ENCODE data around the gene SLC12A9.

SLC12A9 gene

GRCh38 chr7:100855515-100855914 lies 3.0 kb downstream of the SLC12A9 start:
- no peak overlapping the region for H3K4me3 ChIP-seq

GRCh38 chr7:100856871-100857282 lies 4.4 kb downstream of the SLC12A9 start:
- Histone ChIP-seq H3K4me3 (no peak overlapping the region), H3K27ac (no peak overlapping the region)

More at GRCh38 chr7:100855515-100855914, 3.0 kb downstream of the SLC12A9 start:
- no peak overlapping the region for H3K27ac ChIP-seq

DNA sequence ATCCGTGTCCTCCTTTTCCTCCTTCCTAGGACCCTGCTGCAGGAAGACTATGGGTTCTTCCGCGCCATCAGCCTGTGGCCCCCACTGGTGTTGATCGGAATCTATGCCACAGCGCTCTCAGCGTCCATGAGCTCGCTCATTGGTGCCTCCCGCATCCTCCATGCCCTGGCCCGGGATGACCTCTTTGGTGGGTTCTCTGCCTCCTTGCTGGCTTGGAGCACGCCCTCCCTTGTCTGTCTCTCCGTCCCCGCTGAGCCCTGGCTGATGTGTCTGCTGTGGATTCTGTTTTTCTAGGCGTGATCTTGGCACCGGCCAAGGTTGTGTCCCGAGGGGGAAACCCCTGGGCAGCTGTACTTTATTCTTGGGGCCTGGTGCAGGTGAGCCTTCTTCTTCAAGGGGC lies 7.3 kb downstream of the SLC12A9 start:
- Histone ChIP-seq H3K27ac (no peak overlapping the region), H3K4me3 (no peak overlapping the region)

DNA sequence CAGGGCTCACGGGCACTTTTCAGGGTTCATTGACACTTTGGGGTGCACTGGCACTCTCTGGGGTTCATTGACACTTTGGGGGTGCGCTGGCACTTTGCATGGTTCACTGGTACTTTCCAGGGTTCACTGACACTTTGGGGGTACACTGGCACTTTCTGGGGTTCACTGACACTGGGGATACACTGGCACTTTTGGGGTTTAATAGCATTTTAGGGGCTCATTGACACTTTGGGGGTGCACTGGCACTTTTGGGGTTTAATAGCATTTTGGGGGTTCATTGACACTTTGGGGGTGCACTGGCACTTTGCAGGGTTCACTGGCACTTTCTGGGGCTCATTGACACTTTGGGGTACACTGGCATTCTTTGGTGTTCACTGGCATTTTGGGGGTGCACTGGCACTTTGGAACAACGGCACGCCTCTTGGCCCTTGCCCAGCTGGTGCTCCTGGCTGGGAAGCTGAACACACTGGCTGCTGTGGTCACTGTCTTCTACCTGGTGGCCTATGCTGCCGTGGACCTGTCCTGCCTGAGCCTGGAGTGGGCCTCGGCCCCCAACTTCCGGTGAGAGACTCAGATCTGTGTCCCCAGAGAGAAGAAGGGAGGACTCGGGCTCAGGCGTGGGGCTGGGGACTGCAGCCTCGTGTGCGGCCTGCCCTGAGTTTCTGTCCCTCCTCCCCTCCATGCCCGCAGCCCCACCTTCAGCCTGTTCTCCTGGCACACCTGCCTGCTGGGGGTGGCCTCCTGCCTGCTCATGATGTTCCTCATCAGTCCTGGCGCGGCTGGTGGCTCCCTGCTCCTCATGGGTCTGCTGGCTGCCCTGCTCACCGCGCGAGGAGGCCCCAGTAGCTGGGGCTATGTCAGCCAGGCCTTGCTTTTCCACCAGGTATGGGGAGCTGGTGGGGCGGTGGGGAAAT lies 8.4 kb downstream of the SLC12A9 start:
- Histone ChIP-seq H3K4me3 (no peak overlapping the region), H3K27ac (no peak overlapping the region)

- H3K27ac ChIP-seq: no peak overlapping the region
- no peak overlapping the region for H3K4me3 ChIP-seq
Observed at GRCh38 chr7:100861616-100861985, 9.1 kb downstream of the SLC12A9 start.

- Histone ChIP-seq H3K4me3 (no peak overlapping the region), H3K27ac (peak overlapping the region in 1 of 21 experiments; percentile 38)
Observed at GRCh38 chr7:100863406-100863950, 11.0 kb downstream of the SLC12A9 start.

- H3K4me3 ChIP-seq: no peak overlapping the region
- peak overlapping the region in 2 of 21 experiments; percentile 23 to 31 for H3K27ac ChIP-seq
Observed at GRCh38 chr7:100864263-100864845, 11.8 kb downstream of the SLC12A9 start.

DNA sequence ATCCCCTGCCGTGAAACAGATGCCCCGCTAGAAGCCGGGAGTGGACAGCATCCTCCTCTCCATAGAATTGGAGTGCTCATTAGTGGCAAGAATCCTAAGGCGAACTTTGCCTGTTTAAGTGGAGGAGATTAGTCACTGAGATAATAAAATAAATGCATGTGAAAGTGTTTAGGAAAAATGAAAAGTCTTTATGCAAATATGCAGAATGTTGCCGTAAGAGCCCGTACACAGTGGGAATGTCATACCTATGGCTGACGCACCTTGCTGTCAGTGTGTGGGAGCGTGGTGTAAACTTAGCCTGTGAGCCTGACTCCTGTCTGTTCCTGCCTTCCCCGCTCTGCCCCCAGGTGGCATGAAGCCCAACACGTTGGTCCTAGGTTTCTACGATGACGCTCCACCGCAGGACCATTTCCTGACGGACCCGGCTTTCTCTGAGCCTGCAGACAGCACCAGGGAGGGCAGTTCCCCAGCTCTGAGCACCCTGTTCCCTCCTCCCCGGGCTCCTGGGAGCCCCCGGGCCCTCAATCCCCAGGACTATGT lies 12.9 kb downstream of the SLC12A9 start:
- H3K27ac ChIP-seq: peak overlapping the region; percentile 47 to 100 (median 99)
- peak overlapping the region in 5 of 7 experiments; percentile 60 to 94 (median 77) for H3K4me3 ChIP-seq

- H3K4me3 ChIP-seq: peak overlapping the region; percentile 60 to 94 (median 77)
Observed at GRCh38 chr7:100865938-100866728, 13.6 kb downstream of the SLC12A9 start.

DNA sequence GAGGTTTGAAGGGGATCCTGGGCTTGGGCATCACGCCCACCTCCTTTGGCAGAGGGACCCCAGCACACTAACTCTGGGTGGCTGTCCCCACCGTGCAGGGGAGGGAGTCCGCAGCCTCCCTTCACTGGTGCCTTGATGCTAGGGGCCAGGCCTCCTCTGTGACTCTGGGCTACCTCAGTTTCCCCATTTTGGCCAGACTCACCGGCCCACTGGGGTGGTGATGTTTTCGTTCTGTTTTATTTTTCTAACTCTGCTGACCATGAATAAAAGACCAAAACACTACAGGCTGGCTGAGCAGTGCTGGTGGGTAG lies 14.2 kb downstream of the SLC12A9 start:
- H3K4me3 ChIP-seq: peak overlapping the region; percentile 60 to 94 (median 77)
- H3K27ac ChIP-seq: peak overlapping the region; percentile 47 to 100 (median 99)

More at GRCh38 chr7:100865938-100866728, 13.6 kb downstream of the SLC12A9 start:
- H3K27ac ChIP-seq: peak overlapping the region; percentile 47 to 100 (median 99)

GRCh38 chr7:100867040-100867775 lies 14.7 kb downstream of the SLC12A9 start, which contains the start of gene TRIP6:
Gene TRIP6 (plus strand): TSS chr7:100867387. CDS start chr7:100867498, 111 bp downstream.
- Histone ChIP-seq H3K27ac (peak within 1 kb of the TSS; percentile 81 to 100 (median 99)), H3K4me3 (peak within 1 kb of the TSS; percentile 60 to 94 (median 77))

GRCh38 chr7:100867776-100868485 lies 15.4 kb downstream of the SLC12A9 start:
- Histone ChIP-seq H3K27ac (peak overlapping the region; percentile 81 to 100 (median 99)), H3K4me3 (peak overlapping the region; percentile 60 to 94 (median 77))

DNA sequence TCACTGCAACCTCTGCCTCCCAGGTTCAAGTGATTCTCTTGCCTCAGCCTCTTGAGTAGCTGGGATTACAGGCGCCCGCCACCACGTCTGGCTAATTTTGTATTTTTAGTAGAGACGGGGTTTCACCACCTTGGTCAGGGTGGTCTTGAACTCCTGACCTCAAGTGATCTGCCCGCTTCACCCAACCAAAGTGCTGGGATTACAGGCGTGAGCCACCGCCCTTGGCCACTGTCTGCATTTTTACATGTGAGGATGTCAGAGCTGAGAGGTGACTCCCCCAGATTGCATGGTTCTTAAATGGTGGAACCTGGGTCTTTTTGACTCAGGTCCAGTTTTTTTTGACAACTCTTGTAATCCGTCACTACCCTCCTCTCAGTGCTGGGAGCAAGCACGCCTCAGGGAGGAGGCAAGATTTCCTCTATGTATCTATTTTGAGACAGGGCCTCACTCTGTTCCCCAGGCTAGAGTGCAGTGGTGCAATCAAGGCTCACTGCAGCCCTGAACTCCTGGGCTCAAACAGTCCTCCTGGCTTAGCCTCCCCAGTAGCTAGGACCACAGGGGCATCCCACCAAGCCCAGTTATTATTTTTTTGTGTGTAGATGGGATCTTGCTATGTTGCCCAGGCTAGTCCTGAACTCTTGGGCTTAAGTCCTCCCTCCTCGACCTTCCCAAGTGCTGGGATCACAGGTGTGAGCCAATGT lies 21.2 kb downstream of the SLC12A9 start:
- Histone ChIP-seq H3K27ac (peak overlapping the region in 19 of 21 experiments; percentile 90 to 99 (median 95)), H3K4me3 (peak overlapping the region; percentile 77 to 99 (median 96))

DNA sequence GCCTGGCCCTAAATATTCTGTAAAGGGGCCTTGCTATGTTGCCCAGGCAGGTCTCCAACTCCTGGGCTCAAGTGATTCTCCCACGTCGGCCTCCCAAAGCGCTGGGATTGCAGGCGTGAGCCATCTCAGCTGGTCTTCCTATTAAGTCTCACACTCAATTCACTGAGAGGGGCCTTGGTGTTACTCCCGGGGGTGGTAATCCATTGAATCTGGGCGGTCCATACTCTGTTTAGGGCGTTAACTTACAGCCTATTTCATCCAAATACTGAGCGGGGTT lies 21.7 kb downstream of the SLC12A9 start:
- H3K4me3 ChIP-seq: peak overlapping the region; percentile 77 to 99 (median 96)
- peak overlapping the region; percentile 63 to 99 (median 94) for H3K27ac ChIP-seq

DNA sequence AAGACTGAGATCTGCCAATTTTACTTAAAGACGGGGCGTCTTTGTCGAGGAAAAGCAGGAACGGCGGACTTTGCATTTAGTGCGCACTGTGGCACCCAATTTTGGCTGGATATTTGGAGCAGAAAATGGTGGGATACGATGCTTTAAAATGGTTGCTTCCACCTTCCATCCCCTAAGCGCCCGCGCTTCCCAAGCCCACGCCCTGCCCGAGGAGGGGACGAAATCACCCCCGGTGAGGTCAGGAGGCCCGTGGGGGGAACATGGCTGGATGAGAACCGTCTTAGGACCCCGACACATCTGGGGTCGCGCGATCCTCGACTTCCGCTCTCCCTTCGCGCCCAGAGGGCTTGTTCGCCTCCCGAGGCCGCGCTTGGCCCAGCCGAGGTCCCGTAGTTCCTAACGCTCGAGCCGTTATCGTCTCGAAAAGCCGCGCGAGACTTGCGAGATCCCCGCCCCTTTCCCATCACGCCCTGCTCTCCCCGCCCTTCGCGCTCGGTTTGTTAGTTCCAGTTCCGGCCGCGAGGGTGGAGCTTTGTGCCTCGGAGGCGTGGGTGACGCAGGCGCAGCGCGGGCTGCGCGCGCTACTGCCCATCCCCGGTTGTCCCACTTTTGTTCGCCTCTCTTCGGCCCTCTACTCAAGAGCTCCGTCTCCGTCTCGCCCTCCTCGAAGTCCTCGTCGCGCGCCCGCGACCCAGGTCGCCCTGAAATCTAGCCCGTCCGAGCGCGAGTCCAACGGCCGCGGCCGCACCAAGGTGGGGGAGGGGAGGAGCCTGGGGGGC lies 22.3 kb downstream of the SLC12A9 start, which contains the start of gene SRRT:
TSS of gene SRRT (plus strand) at position 527 of the 779 bp plus-strand sequence. CDS start 488 bp downstream, outside the sequence.
- Histone ChIP-seq H3K27ac (peak within 1 kb of the TSS; percentile 85 to 99 (median 94)), H3K4me3 (peak within 1 kb of the TSS; percentile 77 to 99 (median 96))

GRCh38 chr7:100875356-100875751 lies 22.8 kb downstream of the SLC12A9 start:
- H3K27ac ChIP-seq: peak overlapping the region; percentile 85 to 99 (median 94)
- peak overlapping the region; percentile 77 to 99 (median 96) for H3K4me3 ChIP-seq

DNA sequence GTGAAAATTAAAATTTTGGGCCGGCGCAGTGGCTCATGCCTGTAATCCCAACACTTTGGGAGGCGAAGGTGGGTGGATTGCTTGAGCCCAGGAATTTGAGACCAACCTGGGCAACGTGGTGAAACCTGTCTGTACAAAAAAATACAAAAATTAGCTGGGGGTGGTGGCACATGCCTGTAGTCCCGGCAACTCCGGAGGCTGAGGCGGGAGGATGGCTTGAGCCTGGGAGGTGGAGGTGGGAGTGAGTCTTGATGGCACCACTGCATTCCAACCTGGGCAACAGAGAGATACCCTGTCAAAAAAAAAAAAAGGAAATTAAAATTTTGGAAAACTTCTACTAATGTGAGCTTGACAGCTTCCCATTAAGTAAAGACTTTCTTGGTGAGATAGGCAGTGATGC lies 25.5 kb downstream of the SLC12A9 start:
- no peak overlapping the region for H3K27ac ChIP-seq
- H3K4me3 ChIP-seq: no peak overlapping the region

All from skin epidermis (tissue), 12 donors.